SK-N-SH treated with all-trans-retinoic acid at 6 μM for 48 hours (cell line): ENCODE results near the gene YDJC.

Experiments used
- ATAC-seq: fragments of 200-7000 bp; cut with Tn5 transposase; 3 replicates; pipeline ENCODE4 v1.9.1; 2020; ENCODE audit warnings: mild to moderate bottlenecking, moderate library complexity
- ARNTL ChIP-seq: fragments of 450-650 bp; formaldehyde crosslinking; IDR thresholded peaks from 2 replicates; pipeline ENCODE4 v1.5.0; 2020; ENCODE audit warnings: low read depth, mild to moderate bottlenecking, moderate library complexity, borderline replicate concordance
- BACH2 ChIP-seq: fragments of 250-450 bp; sonication (Bioruptor Pico); IDR thresholded peaks from 2 replicates; pipeline ENCODE4 v1.9.0; 2021; ENCODE audit warnings: mild to moderate bottlenecking, borderline replicate concordance
- CREB5 ChIP-seq: fragments of 250-450 bp; sonication (Bioruptor Pico); IDR thresholded peaks from 2 replicates; pipeline ENCODE4 v1.5.1; 2020; ENCODE audit warnings: low read depth, mild to moderate bottlenecking, moderate library complexity
- CSDC2 ChIP-seq: fragments of 250-450 bp; sonication (Bioruptor Pico); IDR thresholded peaks from 2 replicates; pipeline ENCODE4 v1.5.0; 2020; ENCODE audit warnings: mild to moderate bottlenecking, moderate library complexity
- CSRNP3 ChIP-seq: fragments of 250-450 bp; sonication (Bioruptor Pico); IDR thresholded peaks from 2 replicates; pipeline ENCODE4 v1.5.1; 2021; ENCODE audit warnings: mild to moderate bottlenecking, moderate library complexity
- ESRRG ChIP-seq: fragments of 250-450 bp; sonication (Bioruptor Pico); IDR thresholded peaks from 2 replicates; pipeline ENCODE4 v1.6.1; 2021; ENCODE audit warnings: mild to moderate bottlenecking
- GLIS3 ChIP-seq: fragments of 250-450 bp; sonication (Bioruptor Pico); IDR thresholded peaks from 2 replicates; pipeline ENCODE4 v1.5.0; 2020; ENCODE audit warnings: mild to moderate bottlenecking, moderate library complexity
- ISL1 ChIP-seq: fragments of 250-450 bp; sonication (Bioruptor Pico); IDR thresholded peaks from 2 replicates; pipeline ENCODE4 v2.1.2; 2022; ENCODE audit warnings: mild to moderate bottlenecking, moderate library complexity
- PATZ1 ChIP-seq: fragments of 250-450 bp; sonication (Bioruptor Pico); IDR thresholded peaks from 2 replicates; pipeline ENCODE4 v1.8.0; 2020; ENCODE audit warnings: mild to moderate bottlenecking, moderate library complexity, borderline replicate concordance
- POU6F1 ChIP-seq: fragments of 250-450 bp; sonication (Bioruptor Pico); IDR thresholded peaks from 2 replicates; pipeline ENCODE4 v1.8.0; 2021; ENCODE audit warnings: low read depth, mild to moderate bottlenecking, moderate library complexity, borderline replicate concordance
- PPARA ChIP-seq: fragments of 250-450 bp; sonication (Bioruptor Pico); IDR thresholded peaks from 2 replicates; pipeline ENCODE4 v1.5.0; 2020; ENCODE audit warnings: mild to moderate bottlenecking, borderline replicate concordance
- RARB ChIP-seq: fragments of 250-450 bp; sonication (Bioruptor Pico); IDR thresholded peaks from 2 replicates; pipeline ENCODE4 v1.8.0; 2021; ENCODE audit warnings: mild to moderate bottlenecking, moderate library complexity
- SNAI2 ChIP-seq: fragments of 250-450 bp; sonication (Bioruptor Pico); IDR thresholded peaks from 2 replicates; pipeline ENCODE4 v1.5.0; 2020; ENCODE audit warnings: mild to moderate bottlenecking, moderate library complexity
- TOX ChIP-seq: fragments of 250-450 bp; sonication (Bioruptor Pico); IDR thresholded peaks from 2 replicates; pipeline ENCODE4 v1.8.0; 2021; ENCODE audit warnings: mild to moderate bottlenecking, moderate library complexity, borderline replicate concordance
- TSHZ2 ChIP-seq: fragments of 250-450 bp; sonication (Bioruptor Pico); IDR thresholded peaks from 2 replicates; pipeline ENCODE4 v1.5.0; 2020; ENCODE audit warnings: mild to moderate bottlenecking, moderate library complexity
- ZC3H10 ChIP-seq: fragments of 250-450 bp; sonication (Bioruptor Pico); IDR thresholded peaks from 2 replicates; pipeline ENCODE4 v1.5.1; 2021; ENCODE audit warnings: mild to moderate bottlenecking, moderate library complexity
- ZFP3 ChIP-seq: fragments of 250-450 bp; sonication (Bioruptor Pico); IDR thresholded peaks from 2 replicates; pipeline ENCODE4 v1.5.0; 2020; ENCODE audit warnings: mild to moderate bottlenecking, moderate library complexity
- ZFP30 ChIP-seq: fragments of 450-650 bp; formaldehyde crosslinking; IDR thresholded peaks from 2 replicates; pipeline ENCODE4 v1.5.0; 2022; ENCODE audit warnings: mild to moderate bottlenecking, moderate library complexity
- ZNF565 ChIP-seq: fragments of 450-650 bp; formaldehyde crosslinking; conservative IDR thresholded peaks from 2 replicates; pipeline ENCODE4 v1.5.0; 2020; ENCODE audit warnings: low read depth, mild to moderate bottlenecking, moderate library complexity
- ZNF70 ChIP-seq: fragments of 450-650 bp; formaldehyde crosslinking; IDR thresholded peaks from 2 replicates; pipeline ENCODE4 v1.5.0; 2020; ENCODE audit warnings: mild to moderate bottlenecking, moderate library complexity

Gene YDJC

GRCh38 chr22:21657020-21657359 lies 27.2 kb upstream of the YDJC start:
- ATAC-seq, result 0 out of 3 replicates have a peak, but pooled peaks have one; percentile 1
- TF ChIP-seq PATZ1 (CRISPR knock-in tag) (no peak), CSDC2 (CRISPR knock-in tag) (no peak), TSHZ2 (CRISPR knock-in tag) (no peak), ARNTL (CRISPR knock-in tag) (no peak), GLIS3 (CRISPR knock-in tag) (no peak), ZFP3 (CRISPR knock-in tag) (no peak), POU6F1 (no peak), PPARA (no peak), ZNF565 (CRISPR knock-in tag) (no peak), TOX (CRISPR knock-in tag) (no peak), ESRRG (CRISPR knock-in tag) (no peak), ZNF70 (no peak), RARB (CRISPR knock-in tag) (no peak), CSRNP3 (CRISPR knock-in tag) (no peak), CREB5 (CRISPR knock-in tag) (no peak)

- no peak for ATAC-seq
- TF ChIP-seq ZFP30 (CRISPR knock-in tag) (no peak), BACH2 (no peak), RARB (CRISPR knock-in tag) (no peak), TSHZ2 (CRISPR knock-in tag) (no peak), ISL1 (CRISPR knock-in tag) (no peak), CREB5 (CRISPR knock-in tag) (no peak), POU6F1 (no peak), ARNTL (CRISPR knock-in tag) (no peak), ZC3H10 (CRISPR knock-in tag) (no peak), TOX (CRISPR knock-in tag) (no peak), SNAI2 (CRISPR knock-in tag) (no peak), GLIS3 (CRISPR knock-in tag) (no peak)
- TF ChIP-seq, all 23 proteins: peak for 0
Measured at GRCh38 chr22:21652547-21653545, 23.0 kb upstream of the YDJC start.
